ENCODE measurements around the gene SNTG2. TPM values are rescaled to one million over a fixed set of nuclear protein-coding genes. Genes with fewer than 3 reads are reported as not detected.

Gene SNTG2
- total RNA-seq, 1 donor from 2014 or later, result not detected

- H3K4me3 ChIP-seq (ENCODE audit: low read depth, low read length), result no peak overlapping the region
- DNase-seq (ENCODE audit: low read depth), result no peak
- no peak for TF ChIP-seq CTCF (conservative IDR thresholded peaks at IDR 0.05; ENCODE audit: low read depth, low read length)
Observed at GRCh38 chr2:926259-926793, 24.3 kb upstream of the SNTG2 start.

- no peak for TF ChIP-seq CTCF (conservative IDR thresholded peaks at IDR 0.05; ENCODE audit: low read depth, low read length)
- no peak overlapping the region for H3K4me3 ChIP-seq (ENCODE audit: low read depth, low read length)
- DNase-seq (ENCODE audit: low read depth), result no peak
Observed at GRCh38 chr2:926896-927295, 23.8 kb upstream of the SNTG2 start.

GRCh38 chr2:929011-929735 is 21.5 kb upstream of the SNTG2 start:
- no peak overlapping the region for H3K4me3 ChIP-seq (ENCODE audit: low read depth, low read length)
- no peak for DNase-seq (ENCODE audit: low read depth)
- TF ChIP-seq CTCF (conservative IDR thresholded peaks at IDR 0.05; ENCODE audit: low read depth, low read length), result no peak

- DNase-seq (ENCODE audit: low read depth), result no peak
- no peak for TF ChIP-seq CTCF (conservative IDR thresholded peaks at IDR 0.05; ENCODE audit: low read depth, low read length)
Observed at GRCh38 chr2:929925-930324, 20.7 kb upstream of the SNTG2 start.

GRCh38 chr2:930935-931334 is 19.7 kb upstream of the SNTG2 start:
- no peak overlapping the region for H3K4me3 ChIP-seq (ENCODE audit: low read depth, low read length)
- no peak for DNase-seq (ENCODE audit: low read depth)
- TF ChIP-seq CTCF (conservative IDR thresholded peaks at IDR 0.05; ENCODE audit: low read depth, low read length), result no peak

More at GRCh38 chr2:929925-930324, 20.7 kb upstream of the SNTG2 start:
- H3K4me3 ChIP-seq (ENCODE audit: low read depth, low read length), result no peak overlapping the region

GRCh38 chr2:932320-933115 is 18.1 kb upstream of the SNTG2 start:
- H3K4me3 ChIP-seq (ENCODE audit: low read depth, low read length), result no peak overlapping the region

More at GRCh38 chr2:932320-933115, 18.1 kb upstream of the SNTG2 start:
- no peak for DNase-seq (ENCODE audit: low read depth)
- TF ChIP-seq CTCF (conservative IDR thresholded peaks at IDR 0.05; ENCODE audit: low read depth, low read length), result no peak

All from epithelial cell of proximal tubule (primary cell).